GM12878 (cell line): ENCODE measurements around the gene GTF3A. TPM values are rescaled to one million over a fixed set of nuclear protein-coding genes. Genes with fewer than 3 reads are reported as not detected.

Experiments
- ATAC-seq: fragments of 200-7000 bp; cut with Tn5 transposase; 3 replicates; pipeline ENCODE4 v1.9.1; 2020; ENCODE audit warnings: mild to moderate bottlenecking, moderate library complexity
- BruUV-seq: library from RNA; stranded (reverse); fragments of 400-500 nt; replicated peaks from 2 replicates; lab custom pipeline; 2021; lab: Mats Ljungman, UMichigan
- CTCF ChIA-PET: fragments of 300-600 bp; sonication (Branson Sonifier 250); formaldehyde crosslinking; extraction: SDS; loops from one replicate; lab custom pipeline; 2021; ENCODE audit warnings: inconsistent platforms; lab: Yijun Ruan, JAX
- POLR2A ChIA-PET: fragments of 350-600 bp; formaldehyde crosslinking; extraction: SDS; loops from one replicate; lab custom pipeline; 2021; ENCODE audit warnings: inconsistent platforms; lab: Charles Lee
- RAD21 ChIA-PET: fragments of 300-600 bp; sonication (Branson Sonifier 250); formaldehyde crosslinking; loops from one replicate; lab custom pipeline; 2023; ENCODE audit warnings: antibody characterized with exemption; ENCODE audit not compliant: unreplicated experiment; lab: Charles Lee
- SMC1A ChIA-PET: fragments of 300-600 bp; sonication (Branson Sonifier 250); formaldehyde crosslinking; loops from one replicate; lab custom pipeline; 2023; ENCODE audit not compliant: unreplicated experiment, uncharacterized antibody; lab: Charles Lee
- DNase-seq: peaks from one replicate; pipeline ENCODE4 v3.0.0-alpha.2; 2011; ENCODE audit warnings: low read depth, low spot score
- FAIRE-seq: peaks from 3 replicates; lab custom pipeline; 2011; peaks lifted over from hg19 to GRCh38; lab: Jason Lieb, UNC
- H2AFZ ChIP-seq: 2 replicates; pipeline ENCODE4 v1.6.0; 2011; ENCODE audit warnings: low read depth, low read length, control low read depth; ENCODE audit not compliant: control insufficient read depth
- H3K27ac ChIP-seq: 2 replicates; pipeline ENCODE4 v1.5.1; 2011; ENCODE audit warnings: control low read depth; ENCODE audit not compliant: control insufficient read depth, insufficient read depth
- H3K27me3 ChIP-seq, 2 experiments: replicated peaks in 1 of 2; 2 replicates each; pipeline versions ENCODE4 v1.6.0 to v1.6.1; 2011; ENCODE audit warnings: low read length in 1 of 2; ENCODE audit not compliant: control insufficient read depth in 2 of 2, insufficient read depth in 2 of 2
- H3K36me3 ChIP-seq, 2 experiments: 2 replicates each; pipeline ENCODE4 v1.5.1; 2011; ENCODE audit warnings: low read length in 1 of 2; ENCODE audit not compliant: control insufficient read depth in 2 of 2, insufficient read depth in 2 of 2
- H3K4me1 ChIP-seq: 2 replicates; pipeline ENCODE4 v1.6.1; 2011; ENCODE audit warnings: mild to moderate bottlenecking, low read length, moderate library complexity, mixed read lengths; ENCODE audit not compliant: control insufficient read depth, insufficient read depth
- H3K4me2 ChIP-seq: 2 replicates; pipeline ENCODE4 v1.6.0; 2011; ENCODE audit warnings: control low read depth; ENCODE audit not compliant: control insufficient read depth, insufficient read depth
- H3K4me3 ChIP-seq: fragments of 200-600 bp; sonication (generic); 2 replicates; pipeline ENCODE4 v1.5.1; 2016
- H3K79me2 ChIP-seq: 2 replicates; pipeline ENCODE4 v1.6.0; 2011; ENCODE audit warnings: low read length; ENCODE audit not compliant: control insufficient read depth, insufficient read depth
- H3K9ac ChIP-seq: 2 replicates; pipeline ENCODE4 v1.8.0; 2011; ENCODE audit warnings: low read length, control low read depth, mixed read lengths; ENCODE audit not compliant: control insufficient read depth, insufficient read depth
- H3K9me3 ChIP-seq: replicated peaks from 3 replicates; pipeline ENCODE4 v1.5.1; 2011; ENCODE audit warnings: mild to moderate bottlenecking, low read length; ENCODE audit not compliant: control insufficient read depth, insufficient read depth
- H4K20me1 ChIP-seq: 2 replicates; pipeline ENCODE4 v1.6.0; 2011; ENCODE audit not compliant: control insufficient read depth, insufficient read depth
- CREB1 ChIP-seq: IDR thresholded peaks from 2 replicates; pipeline ENCODE4 v1.6.1; 2012; ENCODE audit warnings: low read depth, mild to moderate bottlenecking, inconsistent platforms
- EP300 ChIP-seq, 2 experiments: fragments of 150-350 bp in 1 of 2; IDR thresholded peaks; 2 replicates each; pipeline ENCODE4 v1.6.1; 2011 to 2012; ENCODE audit warnings: low read depth in 2 of 2, low read length in 2 of 2, borderline replicate concordance in 1 of 2, improper control_type of control experiment in 1 of 2, inconsistent platforms in 1 of 2; ENCODE audit not compliant: control insufficient read depth in 1 of 2
- HDGF ChIP-seq: fragments of 450-650 bp; IDR thresholded peaks from 2 replicates; pipeline ENCODE4 v1.6.1; 2016; ENCODE audit warnings: antibody characterized with exemption
- MXI1 ChIP-seq: fragments of 150-350 bp; IDR thresholded peaks from 2 replicates; pipeline ENCODE4 v1.6.1; 2011; ENCODE audit warnings: low read depth, mild to moderate bottlenecking, inconsistent platforms, low read length, improper control_type of control experiment
- NBN ChIP-seq: fragments of 450-650 bp; IDR thresholded peaks from 2 replicates; pipeline ENCODE4 v1.6.1; 2016
- RAD21 ChIP-seq: IDR thresholded peaks from 2 replicates; pipeline ENCODE4 v1.6.1; 2011; ENCODE audit warnings: mild to moderate bottlenecking, low read depth, low read length, moderate library complexity; ENCODE audit not compliant: insufficient read depth
- SMC3 ChIP-seq: IDR thresholded peaks from 2 replicates; pipeline ENCODE4 v1.6.1; 2011; ENCODE audit warnings: low read length, improper control_type of control experiment, borderline replicate concordance
- USF2 ChIP-seq: IDR thresholded peaks from 2 replicates; pipeline ENCODE4 v1.6.1; 2011; ENCODE audit warnings: low read depth, low read length, improper control_type of control experiment, borderline replicate concordance
- YY1 ChIP-seq: IDR thresholded peaks from 2 replicates; pipeline ENCODE4 v1.6.1; 2011; ENCODE audit warnings: low read depth, mild to moderate bottlenecking, low read length
- ZNF207 ChIP-seq: fragments of 450-650 bp; IDR thresholded peaks from 2 replicates; pipeline ENCODE4 v1.6.1; 2014; ENCODE audit warnings: antibody characterized with exemption, mild to moderate bottlenecking, borderline replicate concordance
- WGBS: methylation state at CpG from one replicate; pipeline ENCODE4 v1.1.6; 2016; ENCODE audit warnings: low lambda C conversion rate; ENCODE audit not compliant: insufficient replicate concordance, insufficient coverage; ENCODE audit errors: missing lambda C conversion rate; 5-methylcytosine and 5-hydroxymethylcytosine counted together
- in situ Hi-C: fragments of 300-500 bp; cut with MboI; formaldehyde crosslinking; loops from 9 replicates; pipeline ENCODE4 v1.14.3; 2018; ENCODE audit warnings: mixed read lengths
- intact Hi-C: fragments of 100-400 bp; cut with micrococcal nuclease; formaldehyde crosslinking; loops from one replicate; pipeline ENCODE4 v1.14.2; 2022; ENCODE audit not compliant: unreplicated experiment
- polyA plus RNA-seq, 11 experiments: library from polyadenylated mRNA; depleted of rRNA in 4 of 11; unstranded in 6 of 11; stranded (reverse) in 5 of 11; fragments of >200 nt; fragmentation: Nextera tagmentation in 4 of 11; fragmentation: Illumina TruSeq in 1 of 11; extraction: Ambion mirVana in 4 of 11; extraction: Trizol in 1 of 11; gene quantifications; 1 replicate in 1 of 11; 2 replicates in 10 of 11; pipeline versions ENCODE4 v1.2.1 to v1.2.3, GENCODE V29; 2011 to 2016; ENCODE audit warnings: inconsistent platforms in 2 of 11, missing spikeins in 2 of 11, low read depth in 1 of 11
- total RNA-seq, 4 experiments: library from RNA; depleted of rRNA in 3 of 4; stranded (reverse); fragments of >200 nt in 3 of 4; fragmentation: Illumina TruSeq in 1 of 4; extraction: Trizol in 1 of 4; gene quantifications; 2 replicates each; pipeline versions ENCODE4 v1.2.1 to v1.2.3, GENCODE V29; 2013 to 2021
- TF ChIP-seq, protein P1 (sequence below), 3 experiments: IDR thresholded peaks in 2 of 3; conservative IDR thresholded peaks in 1 of 3; 2 replicates each; pipeline ENCODE4 v1.5.1; 2011; ENCODE audit warnings: low read depth in 3 of 3, low read length in 3 of 3, mild to moderate bottlenecking in 3 of 3, control low read depth in 2 of 3, moderate library complexity in 2 of 3, inconsistent platforms in 1 of 3, mixed read lengths in 1 of 3; ENCODE audit not compliant: control insufficient read depth in 2 of 3, insufficient read depth in 1 of 3; ENCODE audit errors: extremely low read depth in 1 of 3
- TF ChIP-seq, protein P2 (sequence below): IDR thresholded peaks from 2 replicates; pipeline ENCODE4 v1.6.1; 2012; ENCODE audit warnings: improper control_type of control experiment, low read depth, low read length; ENCODE audit not compliant: insufficient replicate concordance

Gene GTF3A
- total and polyA plus RNA-seq, 10 of the 15 experiments (the other 5 are each of a cell fraction or from before 2014, with no cell fraction given), result 74.2 to 524 (median 216) TPM

DNA sequence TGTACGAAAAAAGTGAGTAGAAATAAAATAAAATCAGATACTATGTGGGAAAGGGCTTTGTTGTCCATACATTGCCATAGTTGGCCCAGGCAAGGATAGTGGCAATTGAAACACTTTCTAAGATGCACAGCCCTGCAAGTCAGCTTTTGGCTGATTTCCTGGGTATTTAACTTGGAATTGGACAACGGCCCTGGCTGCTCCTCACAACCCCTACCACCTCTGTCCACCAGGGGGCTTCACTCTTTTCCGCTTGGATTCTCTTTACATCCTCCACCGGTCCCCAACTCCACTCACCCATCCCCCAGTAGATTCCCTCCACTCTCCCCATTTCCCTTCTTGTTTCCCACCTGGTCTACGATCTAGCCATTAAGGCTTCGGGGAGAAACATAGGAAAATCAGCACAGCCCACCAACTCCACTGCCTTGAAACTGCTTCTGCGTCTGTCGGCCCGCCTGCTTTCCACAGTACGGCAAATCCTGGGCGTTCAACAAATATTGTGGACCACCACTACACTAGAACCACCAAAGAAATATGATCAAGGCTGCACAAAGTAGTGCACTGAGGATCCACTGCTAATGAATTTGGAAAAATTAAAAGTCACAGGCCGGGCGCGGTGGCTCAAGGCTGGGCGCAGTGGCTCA lies 48.6 kb upstream of the GTF3A start:
- no peak overlapping the region for H3K4me3 ChIP-seq
- H3K27me3 ChIP-seq, result 0 out of 4 replicates have a peak, but pooled peaks cover 0 to 1% of the 10 kb centered on the region in 2 experiments
- in situ Hi-C loops, result loop anchor here (5.0 kb wide), 2 partner anchors 451 to 606 kb away; no protein-coding TSS in a partner anchor
- H3K9me3 ChIP-seq, result no peaks in the 10 kb centered on the region
- no peak overlapping the region for H3K27ac ChIP-seq
- ATAC-seq, result peak; percentile 83
- WGBS, result 66% methylated on average over 15 of the region's 15 CpGs
- H3K9ac ChIP-seq, result no peak overlapping the region
- intact Hi-C loops, result loop anchor here (10.0 kb wide), 1 partner anchor 159 kb away; no protein-coding TSS in a partner anchor
- H3K4me1 ChIP-seq, result no peaks in the 10 kb centered on the region
- POLR2A ChIA-PET, result no interaction called here
- CTCF ChIA-PET, result interaction anchor here (0.6 to 15.1 kb wide), 12 partner anchors 13 to 608 kb away, joined by 3 to 189 read pairs (median 4); no protein-coding TSS in a partner anchor
- RAD21 ChIA-PET, result interaction anchor here (2.4 kb wide), 1 partner anchor 451 kb away, joined by 10 read pairs; no protein-coding TSS in a partner anchor
- no peak overlapping the region for H2AFZ ChIP-seq
- no peaks in the 10 kb centered on the region for H3K36me3 ChIP-seq
- no peak for FAIRE-seq
- no peak overlapping the region for H3K4me2 ChIP-seq
- H4K20me1 ChIP-seq, result no peaks in the 10 kb centered on the region
- no peaks in the 10 kb centered on the region for H3K79me2 ChIP-seq
- no TSS peak for BruUV-seq
- no peak for DNase-seq
- SMC1A ChIA-PET, result interaction anchor here (3.9 kb wide), 1 partner anchor 451 kb away, joined by 35 read pairs; no protein-coding TSS in a partner anchor
- TF ChIP-seq RAD21 (0 out of 2 replicates have a peak, but pooled peaks have one; percentile 16), HDGF (no peak), ZNF207 (no peak), YY1 (no peak), SMC3 (peak; percentile 64; the same call in 1 of the 2 replicates), NBN (no peak), CREB1 (no peak), MXI1 (no peak), EP300 (IDR thresholded peaks at IDR 0.05; ENCODE audit: borderline replicate concordance in 1 of 2, control insufficient read depth in 1 of 2, low read depth in 2 of 2, low read length in 2 of 2) (no peak), USF2 (no peak)
- TF ChIP-seq, protein P1, sequence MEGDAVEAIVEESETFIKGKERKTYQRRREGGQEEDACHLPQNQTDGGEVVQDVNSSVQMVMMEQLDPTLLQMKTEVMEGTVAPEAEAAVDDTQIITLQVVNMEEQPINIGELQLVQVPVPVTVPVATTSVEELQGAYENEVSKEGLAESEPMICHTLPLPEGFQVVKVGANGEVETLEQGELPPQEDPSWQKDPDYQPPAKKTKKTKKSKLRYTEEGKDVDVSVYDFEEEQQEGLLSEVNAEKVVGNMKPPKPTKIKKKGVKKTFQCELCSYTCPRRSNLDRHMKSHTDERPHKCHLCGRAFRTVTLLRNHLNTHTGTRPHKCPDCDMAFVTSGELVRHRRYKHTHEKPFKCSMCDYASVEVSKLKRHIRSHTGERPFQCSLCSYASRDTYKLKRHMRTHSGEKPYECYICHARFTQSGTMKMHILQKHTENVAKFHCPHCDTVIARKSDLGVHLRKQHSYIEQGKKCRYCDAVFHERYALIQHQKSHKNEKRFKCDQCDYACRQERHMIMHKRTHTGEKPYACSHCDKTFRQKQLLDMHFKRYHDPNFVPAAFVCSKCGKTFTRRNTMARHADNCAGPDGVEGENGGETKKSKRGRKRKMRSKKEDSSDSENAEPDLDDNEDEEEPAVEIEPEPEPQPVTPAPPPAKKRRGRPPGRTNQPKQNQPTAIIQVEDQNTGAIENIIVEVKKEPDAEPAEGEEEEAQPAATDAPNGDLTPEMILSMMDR (IDR thresholded peaks at IDR 0.05 in 2 of 3, conservative IDR thresholded peaks at IDR 0.05 in 1 of 3; ENCODE audit: control insufficient read depth in 2 of 3, extremely low read depth in 1 of 3, insufficient read depth in 1 of 3, low read depth in 3 of 3, low read length in 3 of 3), result peak; percentile 64 to 85 (median 81)
- TF ChIP-seq, protein P2, sequence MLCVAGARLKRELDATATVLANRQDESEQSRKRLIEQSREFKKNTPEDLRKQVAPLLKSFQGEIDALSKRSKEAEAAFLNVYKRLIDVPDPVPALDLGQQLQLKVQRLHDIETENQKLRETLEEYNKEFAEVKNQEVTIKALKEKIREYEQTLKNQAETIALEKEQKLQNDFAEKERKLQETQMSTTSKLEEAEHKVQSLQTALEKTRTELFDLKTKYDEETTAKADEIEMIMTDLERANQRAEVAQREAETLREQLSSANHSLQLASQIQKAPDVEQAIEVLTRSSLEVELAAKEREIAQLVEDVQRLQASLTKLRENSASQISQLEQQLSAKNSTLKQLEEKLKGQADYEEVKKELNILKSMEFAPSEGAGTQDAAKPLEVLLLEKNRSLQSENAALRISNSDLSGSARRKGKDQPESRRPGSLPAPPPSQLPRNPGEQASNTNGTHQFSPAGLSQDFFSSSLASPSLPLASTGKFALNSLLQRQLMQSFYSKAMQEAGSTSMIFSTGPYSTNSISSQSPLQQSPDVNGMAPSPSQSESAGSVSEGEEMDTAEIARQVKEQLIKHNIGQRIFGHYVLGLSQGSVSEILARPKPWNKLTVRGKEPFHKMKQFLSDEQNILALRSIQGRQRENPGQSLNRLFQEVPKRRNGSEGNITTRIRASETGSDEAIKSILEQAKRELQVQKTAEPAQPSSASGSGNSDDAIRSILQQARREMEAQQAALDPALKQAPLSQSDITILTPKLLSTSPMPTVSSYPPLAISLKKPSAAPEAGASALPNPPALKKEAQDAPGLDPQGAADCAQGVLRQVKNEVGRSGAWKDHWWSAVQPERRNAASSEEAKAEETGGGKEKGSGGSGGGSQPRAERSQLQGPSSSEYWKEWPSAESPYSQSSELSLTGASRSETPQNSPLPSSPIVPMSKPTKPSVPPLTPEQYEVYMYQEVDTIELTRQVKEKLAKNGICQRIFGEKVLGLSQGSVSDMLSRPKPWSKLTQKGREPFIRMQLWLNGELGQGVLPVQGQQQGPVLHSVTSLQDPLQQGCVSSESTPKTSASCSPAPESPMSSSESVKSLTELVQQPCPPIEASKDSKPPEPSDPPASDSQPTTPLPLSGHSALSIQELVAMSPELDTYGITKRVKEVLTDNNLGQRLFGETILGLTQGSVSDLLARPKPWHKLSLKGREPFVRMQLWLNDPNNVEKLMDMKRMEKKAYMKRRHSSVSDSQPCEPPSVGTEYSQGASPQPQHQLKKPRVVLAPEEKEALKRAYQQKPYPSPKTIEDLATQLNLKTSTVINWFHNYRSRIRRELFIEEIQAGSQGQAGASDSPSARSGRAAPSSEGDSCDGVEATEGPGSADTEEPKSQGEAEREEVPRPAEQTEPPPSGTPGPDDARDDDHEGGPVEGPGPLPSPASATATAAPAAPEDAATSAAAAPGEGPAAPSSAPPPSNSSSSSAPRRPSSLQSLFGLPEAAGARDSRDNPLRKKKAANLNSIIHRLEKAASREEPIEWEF, result no peak
